AG10803 (cell line): Measurements from ENCODE around the gene TRPC5OS.
A peak's percentile ranks its signal among the peaks of the same experiment; 100 is the strongest.

Experiments used
- DNase-seq: peaks from one replicate; pipeline ENCODE4 v3.0.0; 2010; ENCODE audit warnings: low read depth
- H3K4me3 ChIP-seq: 2 replicates; pipeline ENCODE4 v1.5.1; 2011; ENCODE audit warnings: mild to moderate bottlenecking, low read length, control low read depth
- TF ChIP-seq, protein P1 (sequence below): conservative IDR thresholded peaks from 2 replicates; pipeline ENCODE4 v1.5.1; 2011; ENCODE audit warnings: mild to moderate bottlenecking, low read length, control low read depth, inconsistent platforms

TRPC5OS gene

DNA sequence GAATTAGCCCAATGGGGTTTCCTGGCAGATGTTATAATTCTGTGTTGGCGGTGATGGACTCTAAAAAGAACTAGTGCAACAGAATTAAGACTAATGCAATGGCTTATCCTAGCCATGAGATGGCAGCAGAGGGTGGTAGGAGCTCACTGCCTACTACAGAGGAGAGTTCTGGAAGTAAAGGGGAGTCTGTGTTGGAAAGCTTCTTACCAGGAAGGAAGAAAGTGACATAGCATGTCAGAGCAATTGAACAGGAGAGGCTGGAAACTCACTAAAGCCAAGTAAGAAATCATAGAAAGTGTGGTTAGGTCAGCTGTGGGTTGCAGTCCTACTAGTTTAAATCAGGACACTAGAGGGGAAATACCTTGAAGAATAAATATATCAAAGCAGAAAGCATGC, 6.3 kb upstream of the TRPC5OS start:
- DNase-seq = peak; percentile 50
- H3K4me3 ChIP-seq = no peak overlapping the region
- TF ChIP-seq, protein P1, sequence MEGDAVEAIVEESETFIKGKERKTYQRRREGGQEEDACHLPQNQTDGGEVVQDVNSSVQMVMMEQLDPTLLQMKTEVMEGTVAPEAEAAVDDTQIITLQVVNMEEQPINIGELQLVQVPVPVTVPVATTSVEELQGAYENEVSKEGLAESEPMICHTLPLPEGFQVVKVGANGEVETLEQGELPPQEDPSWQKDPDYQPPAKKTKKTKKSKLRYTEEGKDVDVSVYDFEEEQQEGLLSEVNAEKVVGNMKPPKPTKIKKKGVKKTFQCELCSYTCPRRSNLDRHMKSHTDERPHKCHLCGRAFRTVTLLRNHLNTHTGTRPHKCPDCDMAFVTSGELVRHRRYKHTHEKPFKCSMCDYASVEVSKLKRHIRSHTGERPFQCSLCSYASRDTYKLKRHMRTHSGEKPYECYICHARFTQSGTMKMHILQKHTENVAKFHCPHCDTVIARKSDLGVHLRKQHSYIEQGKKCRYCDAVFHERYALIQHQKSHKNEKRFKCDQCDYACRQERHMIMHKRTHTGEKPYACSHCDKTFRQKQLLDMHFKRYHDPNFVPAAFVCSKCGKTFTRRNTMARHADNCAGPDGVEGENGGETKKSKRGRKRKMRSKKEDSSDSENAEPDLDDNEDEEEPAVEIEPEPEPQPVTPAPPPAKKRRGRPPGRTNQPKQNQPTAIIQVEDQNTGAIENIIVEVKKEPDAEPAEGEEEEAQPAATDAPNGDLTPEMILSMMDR = peak; percentile 79

DNA sequence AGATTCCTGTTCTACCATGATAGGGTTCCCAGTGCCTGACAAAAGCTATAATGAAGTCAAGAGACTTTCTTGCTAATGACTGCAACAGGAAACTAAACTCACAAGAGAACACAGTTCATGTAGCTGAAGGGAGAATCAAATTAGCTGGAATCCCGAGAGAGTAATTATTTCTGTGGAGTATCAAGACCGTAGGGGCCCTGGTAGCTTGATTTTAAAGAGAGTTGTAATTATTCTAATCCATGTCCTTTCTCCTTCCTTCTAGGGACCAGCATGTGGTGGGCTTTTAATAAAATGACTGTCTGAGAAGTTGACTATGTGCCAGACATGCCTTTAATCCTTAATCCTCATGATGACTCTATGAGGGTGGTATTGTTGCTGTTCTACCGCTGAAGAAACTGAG, 1.7 kb upstream of the TRPC5OS start:
- no peak for DNase-seq
- TF ChIP-seq, protein P1 = no peak

DNA sequence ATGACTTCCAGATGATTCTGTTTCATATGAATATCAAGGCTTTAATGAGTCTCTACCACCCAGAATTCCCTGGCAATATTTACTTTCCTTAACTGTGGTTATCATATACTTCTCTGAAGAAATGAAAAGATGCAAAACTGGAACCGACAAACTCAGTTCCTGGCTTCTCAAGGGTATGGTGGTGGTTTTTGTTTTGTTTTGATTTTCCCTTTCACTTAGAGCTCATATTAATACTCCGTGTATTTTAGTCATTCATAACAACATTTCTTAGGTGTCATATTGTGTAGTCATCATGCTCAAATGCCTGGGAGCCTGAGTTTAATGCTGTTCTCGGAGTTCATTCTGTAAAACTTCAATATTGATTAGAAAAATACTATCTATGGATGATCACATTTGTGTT, 665 bp downstream of the TRPC5OS start:
- TF ChIP-seq, protein P1 = no peak
- H3K4me3 ChIP-seq = no peak overlapping the region
- no peak for DNase-seq

More for the DNA sequence above, 1.7 kb upstream of the TRPC5OS start:
- H3K4me3 ChIP-seq = no peak overlapping the region

DNA sequence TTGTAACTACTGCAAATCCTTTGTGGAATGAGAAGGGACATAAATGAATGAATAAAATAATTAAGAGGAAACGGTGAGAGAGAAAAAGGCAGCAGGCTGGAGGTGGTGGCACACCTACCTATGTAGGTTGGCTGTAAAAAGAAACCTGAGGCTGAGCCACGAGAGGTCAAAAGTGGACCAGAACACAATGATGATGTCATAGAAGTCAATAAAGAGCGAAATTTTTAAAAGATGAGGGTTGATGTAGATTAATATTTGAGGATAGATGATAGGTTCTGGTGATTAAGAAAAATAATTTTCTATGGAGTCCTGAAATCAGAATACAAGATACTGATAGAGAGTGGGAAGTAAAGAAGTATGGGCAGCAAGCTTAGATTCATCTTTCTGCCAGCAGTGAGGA, 1.7 kb downstream of the TRPC5OS start:
- TF ChIP-seq, protein P1 = no peak
- H3K4me3 ChIP-seq = no peak overlapping the region
- no peak for DNase-seq

DNA sequence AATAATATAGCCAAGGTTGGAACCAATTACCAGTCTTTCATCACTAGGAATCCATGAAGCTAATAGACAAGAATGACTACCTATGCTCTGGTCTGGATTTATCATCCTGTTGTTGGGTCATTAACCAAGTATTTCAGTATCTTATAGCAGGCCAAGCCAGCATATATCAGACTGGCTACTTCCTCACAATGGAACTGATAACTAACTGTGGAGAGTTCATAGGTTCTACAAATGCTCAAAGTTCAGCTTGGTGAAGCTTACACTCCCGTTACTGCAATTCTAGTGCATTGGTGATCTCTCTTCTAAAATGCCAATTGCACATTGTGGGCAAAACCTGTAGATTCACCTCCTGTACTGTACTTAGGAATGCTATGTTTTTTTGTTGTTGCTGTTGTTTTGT, 4.8 kb downstream of the TRPC5OS start:
- no peak for DNase-seq
- no peak overlapping the region for H3K4me3 ChIP-seq
- TF ChIP-seq, protein P1 = no peak

DNA sequence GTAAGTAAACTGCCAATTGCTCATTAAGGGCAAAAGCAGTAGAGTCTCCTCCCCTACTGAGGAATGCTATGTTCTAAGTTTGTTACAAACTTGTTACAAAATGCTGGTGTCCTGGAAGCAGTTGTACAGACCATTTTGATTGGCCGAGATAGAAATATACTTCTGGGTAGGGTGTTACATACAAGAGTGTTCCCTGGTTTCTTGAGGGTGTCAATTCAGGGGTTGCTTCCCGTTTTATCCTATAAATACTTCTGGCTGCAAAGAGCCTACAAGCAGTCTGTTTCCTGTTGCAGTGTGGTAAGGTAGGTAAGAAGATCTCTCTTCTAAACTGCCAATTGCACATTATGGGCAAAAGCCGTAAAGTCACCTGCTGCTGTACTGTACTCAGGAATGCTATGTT, 5.7 kb downstream of the TRPC5OS start:
- no peak overlapping the region for H3K4me3 ChIP-seq
- TF ChIP-seq, protein P1 = no peak
- DNase-seq = no peak

DNA sequence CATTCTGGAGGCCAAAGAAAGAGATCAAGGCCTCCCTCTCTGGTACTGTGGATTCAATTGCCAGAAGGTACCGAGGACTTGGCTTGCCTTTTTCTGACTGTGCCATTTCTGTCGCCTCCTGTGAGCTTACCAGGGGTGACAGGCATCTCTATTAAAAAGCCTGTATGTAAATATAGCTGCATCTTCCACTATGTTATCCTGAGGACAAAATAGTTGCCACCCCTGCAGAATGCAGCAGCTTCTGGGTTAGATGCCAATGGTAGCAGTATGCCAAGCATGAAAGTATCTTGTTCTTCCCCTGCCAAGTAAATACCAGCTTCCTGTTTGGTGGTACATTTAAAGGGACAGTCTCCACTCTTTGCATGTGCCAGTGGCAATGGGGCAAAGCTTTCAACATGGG, 10.7 kb downstream of the TRPC5OS start:
- TF ChIP-seq, protein P1 = no peak
- no peak overlapping the region for H3K4me3 ChIP-seq
- DNase-seq = no peak
